Fibroblast of pulmonary artery (primary cell): ENCODE data around the gene TSN.
"Not testable (repeated sequence)": the region's sequence is repeated elsewhere in the genome, so short reads cannot be mapped to it uniquely, and the experiment has no call there.

Experiments used
- DNase-seq: peaks from one replicate; pipeline ENCODE4 v3.0.0-alpha.2; 2010; ENCODE audit warnings: low read depth
- H3K4me3 ChIP-seq: replicated peaks from 2 replicates; pipeline ENCODE4 v1.5.1; 2011; ENCODE audit warnings: low read depth, mild to moderate bottlenecking, control low read depth, low read length, moderate library complexity
- TF ChIP-seq, protein P1 (sequence below): IDR thresholded peaks from 2 replicates; pipeline ENCODE4 v1.5.1; 2011; ENCODE audit warnings: mild to moderate bottlenecking, control low read depth, low read length, inconsistent platforms; ENCODE audit errors: missing control alignments

Gene TSN

DNA sequence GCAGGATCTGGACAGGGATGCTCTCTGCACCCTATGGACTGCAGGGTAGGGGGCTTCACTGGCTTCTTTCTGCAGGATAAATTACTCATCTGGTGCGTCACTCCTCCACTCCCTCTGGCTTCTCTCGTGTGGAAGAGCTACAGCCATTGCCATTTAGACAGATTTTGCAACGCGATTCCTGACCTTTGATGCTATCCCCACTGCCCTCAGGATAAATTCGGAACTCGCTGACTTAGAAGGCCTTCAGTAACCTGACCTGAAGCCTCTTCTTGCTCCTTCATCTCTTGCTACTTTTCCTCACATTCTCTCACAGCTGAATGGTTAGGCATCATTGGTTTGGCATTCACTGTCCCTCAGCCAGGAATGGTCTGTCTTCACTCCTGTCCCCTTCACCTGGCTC is 24.1 kb upstream of the TSN start:
- TF ChIP-seq, protein P1, sequence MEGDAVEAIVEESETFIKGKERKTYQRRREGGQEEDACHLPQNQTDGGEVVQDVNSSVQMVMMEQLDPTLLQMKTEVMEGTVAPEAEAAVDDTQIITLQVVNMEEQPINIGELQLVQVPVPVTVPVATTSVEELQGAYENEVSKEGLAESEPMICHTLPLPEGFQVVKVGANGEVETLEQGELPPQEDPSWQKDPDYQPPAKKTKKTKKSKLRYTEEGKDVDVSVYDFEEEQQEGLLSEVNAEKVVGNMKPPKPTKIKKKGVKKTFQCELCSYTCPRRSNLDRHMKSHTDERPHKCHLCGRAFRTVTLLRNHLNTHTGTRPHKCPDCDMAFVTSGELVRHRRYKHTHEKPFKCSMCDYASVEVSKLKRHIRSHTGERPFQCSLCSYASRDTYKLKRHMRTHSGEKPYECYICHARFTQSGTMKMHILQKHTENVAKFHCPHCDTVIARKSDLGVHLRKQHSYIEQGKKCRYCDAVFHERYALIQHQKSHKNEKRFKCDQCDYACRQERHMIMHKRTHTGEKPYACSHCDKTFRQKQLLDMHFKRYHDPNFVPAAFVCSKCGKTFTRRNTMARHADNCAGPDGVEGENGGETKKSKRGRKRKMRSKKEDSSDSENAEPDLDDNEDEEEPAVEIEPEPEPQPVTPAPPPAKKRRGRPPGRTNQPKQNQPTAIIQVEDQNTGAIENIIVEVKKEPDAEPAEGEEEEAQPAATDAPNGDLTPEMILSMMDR, result no peak
- DNase-seq, result no peak
- no peak overlapping the region for H3K4me3 ChIP-seq

DNA sequence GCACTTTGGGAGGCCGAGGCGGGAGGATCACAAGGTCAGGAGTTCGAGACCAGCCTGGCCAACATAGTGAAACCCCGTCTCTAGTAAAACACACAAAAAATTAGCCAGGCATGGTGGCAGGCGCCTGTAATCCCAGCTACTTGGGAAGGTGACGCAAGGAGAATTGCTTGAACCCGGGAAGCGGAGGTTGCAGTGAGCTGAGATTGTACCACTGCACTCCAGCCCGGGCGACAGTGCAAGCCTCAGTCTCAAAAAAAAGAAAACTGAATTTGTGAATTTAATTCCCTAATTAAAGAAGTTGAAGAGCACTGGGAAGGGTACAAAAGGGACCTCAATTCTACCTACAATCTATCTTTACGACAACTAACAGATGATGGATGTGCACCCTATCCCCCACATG is 20.9 kb upstream of the TSN start:
- not testable (repeated sequence) for DNase-seq, H3K4me3 ChIP-seq

DNA sequence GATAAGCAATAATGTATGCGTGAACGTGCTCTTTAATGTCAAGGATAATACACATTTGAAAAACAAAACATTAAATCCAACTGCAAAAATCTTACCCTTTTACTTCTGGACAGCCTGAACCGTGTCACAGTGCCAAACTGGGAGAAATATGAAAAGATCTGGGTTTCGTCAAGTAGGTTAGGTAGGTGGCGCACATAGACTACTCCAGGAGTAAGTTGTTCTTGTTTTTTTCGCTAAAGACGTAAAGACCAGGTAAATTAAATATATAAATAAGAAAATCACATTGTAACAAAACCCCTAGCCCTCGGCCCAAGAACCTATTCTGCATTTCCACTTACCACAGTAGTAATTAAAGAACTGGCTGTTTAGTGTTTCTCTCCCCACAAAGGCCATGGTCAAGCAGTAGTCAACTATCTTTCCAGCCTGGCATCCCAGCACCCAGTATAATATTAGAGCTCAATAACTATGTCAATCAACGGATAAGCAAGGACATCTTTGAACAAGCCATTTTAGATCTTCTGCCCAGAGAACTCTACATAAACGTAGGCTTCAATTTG is 19.9 kb upstream of the TSN start:
- peak overlapping the region; percentile 68 for H3K4me3 ChIP-seq
- no peak for DNase-seq
- TF ChIP-seq, protein P1, result no peak

DNA sequence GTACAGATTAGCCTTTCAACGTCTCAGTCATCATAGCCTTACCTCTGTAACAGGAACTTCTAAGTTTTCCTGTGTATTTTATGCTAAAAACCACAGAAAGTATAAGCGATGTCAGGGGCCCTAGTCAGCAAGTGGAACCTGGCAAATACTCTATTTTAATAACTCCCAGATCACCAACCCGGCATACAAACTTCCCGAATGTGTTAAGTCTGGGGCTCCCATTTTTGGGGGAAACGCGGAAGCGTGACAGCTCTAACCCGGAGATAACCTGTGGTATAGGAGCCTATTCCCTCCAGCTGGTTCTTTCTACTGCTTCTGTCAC is 19.4 kb upstream of the TSN start:
- peak overlapping the region; percentile 68 for H3K4me3 ChIP-seq
- no peak for DNase-seq
- TF ChIP-seq, protein P1, result no peak

DNA sequence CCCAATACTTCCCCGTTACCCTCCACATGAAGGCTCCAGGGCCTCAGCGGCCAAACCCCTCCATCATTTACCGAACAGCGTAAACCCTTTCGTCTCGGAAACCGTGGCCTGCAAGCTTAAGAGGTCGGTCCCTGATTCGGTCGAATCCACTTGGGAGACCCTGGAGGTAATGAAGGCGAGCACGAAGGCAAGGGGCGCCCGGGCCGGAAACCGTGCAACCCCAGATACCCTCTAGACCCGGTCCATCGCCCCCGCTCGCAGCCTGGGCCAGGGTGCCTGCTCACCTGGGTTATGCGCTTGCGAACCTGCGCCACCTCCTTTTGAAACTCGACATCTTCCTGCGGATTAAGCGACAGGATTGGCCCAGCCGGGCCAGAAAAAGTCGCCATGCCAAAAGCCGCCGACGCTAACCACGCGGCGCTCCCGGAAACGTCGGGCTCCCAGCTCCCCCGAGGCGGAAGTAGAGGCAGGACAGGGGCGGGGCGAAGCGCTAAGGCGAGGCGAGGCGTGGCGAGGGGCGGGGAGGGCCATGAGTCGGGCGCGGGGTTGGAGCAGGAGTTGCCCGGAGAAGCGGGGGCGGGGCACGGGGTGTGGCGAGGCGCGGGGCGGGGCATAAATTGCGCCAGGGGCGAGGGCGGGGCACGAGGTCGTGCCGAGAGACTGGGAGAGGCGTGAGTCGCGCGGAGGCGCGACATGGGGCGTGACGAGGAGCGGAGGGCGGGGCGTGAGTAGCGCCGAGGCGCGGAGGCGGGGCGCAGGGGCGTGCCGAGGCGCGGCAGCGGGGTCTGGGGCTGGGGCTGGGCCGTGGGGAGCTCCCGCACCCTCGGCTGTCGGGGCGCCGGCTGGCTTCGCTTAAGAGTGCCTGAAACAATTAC is 18.8 kb upstream of the TSN start, which contains the start of gene NIFK:
NIFK (minus strand) TSS at position 414 of the 875 bp plus-strand sequence; CDS start at position 389, 25 bp downstream.
- TF ChIP-seq, protein P1, result no peak
- DNase-seq, result peak; percentile 98
- peak within 1 kb of the TSS; percentile 68 for H3K4me3 ChIP-seq

DNA sequence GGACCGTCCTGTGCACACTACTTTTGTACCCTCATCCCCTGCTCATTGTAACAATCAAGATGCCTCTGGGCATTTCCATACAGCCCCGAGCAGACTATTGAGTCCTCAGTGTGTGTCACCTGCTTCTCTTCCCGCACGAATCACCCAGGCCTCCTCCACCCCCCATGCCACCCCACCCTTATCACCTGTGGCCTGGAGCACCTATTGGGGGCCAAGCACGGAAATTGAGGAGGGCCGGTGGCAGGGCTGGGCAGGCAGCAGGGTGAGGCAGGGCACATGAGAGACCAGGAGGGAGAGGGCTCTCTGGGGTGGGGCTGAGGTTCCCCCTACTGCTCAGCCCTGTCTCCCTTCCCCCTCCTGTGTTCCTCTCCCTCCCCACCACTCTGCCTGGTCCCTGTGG is 14.5 kb upstream of the TSN start:
- TF ChIP-seq, protein P1, result no peak
- H3K4me3 ChIP-seq, result no peak overlapping the region

DNA sequence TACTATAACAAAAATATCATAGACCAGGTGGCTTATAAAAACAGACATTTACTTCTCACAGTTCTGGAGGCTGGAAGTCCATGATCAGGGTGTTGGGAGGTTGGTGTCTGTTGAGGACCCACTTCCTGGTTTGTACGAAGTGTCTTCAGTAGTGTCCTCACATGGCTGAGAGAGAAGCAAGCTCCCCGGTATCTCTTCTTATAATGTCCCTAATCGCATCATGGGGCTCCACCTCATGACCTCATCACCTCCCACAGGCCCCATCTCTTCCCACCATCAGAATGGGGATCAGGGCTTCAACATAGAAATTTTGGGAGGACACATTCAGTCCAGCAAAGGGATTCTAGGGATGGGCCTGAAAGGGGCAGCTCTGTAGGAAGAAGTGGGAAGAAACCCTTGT is 14.0 kb upstream of the TSN start:
- no peak for DNase-seq
- TF ChIP-seq, protein P1, result no peak
- H3K4me3 ChIP-seq, result no peak overlapping the region

More for the DNA sequence above, 14.5 kb upstream of the TSN start:
- DNase-seq, result no peak
